UCSD-AML1 (cell line): ENCODE data around the gene SLC25A26.
A peak's percentile ranks its signal among the peaks of the same experiment; 100 is the strongest.

Source experiments
- DNase-seq: peaks from one replicate; lab custom pipeline; 2025; ENCODE audit not compliant: unreplicated experiment; lab: John Stamatoyannopoulos, UW

SLC25A26 gene

GRCh38 chr3:66314455-66314854, 93.7 kb downstream of the SLC25A26 start:
- no peak for DNase-seq

GRCh38 chr3:66317750-66318376, 97.1 kb downstream of the SLC25A26 start:
- DNase-seq, result no peak

- DNase-seq, result no peak
These were observed 99.6 kb downstream of the SLC25A26 start for GRCh38 chr3:66320390-66320789.

- no peak for DNase-seq
These were observed 101.6 kb downstream of the SLC25A26 start for GRCh38 chr3:66322436-66322835.

- DNase-seq, result peak; percentile 15
These were observed 105.5 kb downstream of the SLC25A26 start for GRCh38 chr3:66326340-66326739.

- DNase-seq, result no peak
These were observed 114.9 kb downstream of the SLC25A26 start for GRCh38 chr3:66335671-66336070.

GRCh38 chr3:66336333-66336766, 115.5 kb downstream of the SLC25A26 start:
- no peak for DNase-seq

- no peak for DNase-seq
These were observed 118.1 kb downstream of the SLC25A26 start for GRCh38 chr3:66338927-66339326.

- no peak for DNase-seq
These were observed 122.0 kb downstream of the SLC25A26 start for GRCh38 chr3:66342717-66343356.

GRCh38 chr3:66344391-66344811, 123.6 kb downstream of the SLC25A26 start:
- DNase-seq, result no peak

GRCh38 chr3:66344848-66345578, 124.2 kb downstream of the SLC25A26 start:
- DNase-seq, result no peak

- DNase-seq, result no peak
These were observed 127.9 kb downstream of the SLC25A26 start for GRCh38 chr3:66348704-66349103.

- DNase-seq, result no peak
These were observed 129.8 kb downstream of the SLC25A26 start for GRCh38 chr3:66350601-66351000.

- no peak for DNase-seq
These were observed 132.2 kb downstream of the SLC25A26 start for GRCh38 chr3:66353039-66353438.

GRCh38 chr3:66353530-66353929, 132.7 kb downstream of the SLC25A26 start:
- no peak for DNase-seq

GRCh38 chr3:66354001-66354400, 133.2 kb downstream of the SLC25A26 start:
- DNase-seq, result no peak

GRCh38 chr3:66355394-66355793, 134.6 kb downstream of the SLC25A26 start:
- DNase-seq, result no peak

GRCh38 chr3:66355997-66356396, 135.2 kb downstream of the SLC25A26 start:
- DNase-seq, result no peak

- DNase-seq, result no peak
These were observed 140.6 kb downstream of the SLC25A26 start for GRCh38 chr3:66361356-66361755.

- no peak for DNase-seq
These were observed 141.7 kb downstream of the SLC25A26 start for GRCh38 chr3:66362541-66362941.

- no peak for DNase-seq
These were observed 142.3 kb downstream of the SLC25A26 start for GRCh38 chr3:66363148-66363547.

GRCh38 chr3:66365080-66365479, 144.3 kb downstream of the SLC25A26 start:
- no peak for DNase-seq
